Measurements from ENCODE around the gene HK2.
"Not testable (repeated sequence)": the region's sequence is repeated elsewhere in the genome, so short reads cannot be mapped to it uniquely, and the experiment has no call there.

Gene HK2

GRCh38 chr2:74850496-74851190 is 16.7 kb downstream of the HK2 start:
- no peaks in the 10 kb centered on the region for H3K27me3 ChIP-seq (replicated peaks; ENCODE audit: insufficient read depth, low read length)
- no peaks in the 10 kb centered on the region for H3K9me2 ChIP-seq (replicated peaks; ENCODE audit: insufficient read depth, low read length)
- H3K79me2 ChIP-seq (ENCODE audit: low read length), result peaks cover 87% of the 10 kb centered on the region
- peak overlapping the region; percentile 97 for H3K4me2 ChIP-seq (ENCODE audit: low read depth, low read length)
- 0 out of 2 replicates have a peak overlapping the region, but pooled peaks have one; percentile 66 for H3K9ac ChIP-seq (ENCODE audit: low read length)
- H2AFZ ChIP-seq (ENCODE audit: low read length), result no peak overlapping the region
- H4K20me1 ChIP-seq (ENCODE audit: insufficient read depth, low read length), result no peaks in the 10 kb centered on the region; the same call in 1 of the 2 replicates
- H3K4me1 ChIP-seq (ENCODE audit: low read length), result peaks cover 49% of the 10 kb centered on the region
- 0 out of 2 replicates have a peak overlapping the region, but pooled peaks have one; percentile 59 for H3K4me3 ChIP-seq (ENCODE audit: low read length)
- no peaks in the 10 kb centered on the region for H3K36me3 ChIP-seq (replicated peaks; ENCODE audit: insufficient read depth, low read length)
- no peak for DNase-seq
- H3F3A ChIP-seq (ENCODE audit: insufficient read depth, low read length), result peaks cover 22% of the 10 kb centered on the region
- TF ChIP-seq CTCF (IDR thresholded peaks at IDR 0.05; ENCODE audit: low read length) (no peak), EZH2 (optimal IDR thresholded peaks at IDR 0.05; ENCODE audit: low read depth, low read length) (no peak), EZH2phosphoT487 (IDR thresholded peaks at IDR 0.05; ENCODE audit: low read length) (no peak)
- peak overlapping the region; percentile 96; the same call in 1 of the 2 replicates for H3K27ac ChIP-seq (ENCODE audit: low read length)
- H3K9me3 ChIP-seq (replicated peaks; ENCODE audit: insufficient read depth, low read length), result no peaks in the 10 kb centered on the region

- Histone ChIP-seq H2AFZ (ENCODE audit: low read length) (no peak overlapping the region), H4K20me1 (ENCODE audit: insufficient read depth, low read length) (no peaks in the 10 kb centered on the region; the same call in 1 of the 2 replicates), H3K4me3 (ENCODE audit: low read length) (no peak overlapping the region), H3K4me1 (ENCODE audit: low read length) (peaks cover 44% of the 10 kb centered on the region), H3K27me3 (replicated peaks; ENCODE audit: insufficient read depth, low read length) (no peaks in the 10 kb centered on the region), H3K9ac (ENCODE audit: low read length) (no peak overlapping the region), H3K9me2 (replicated peaks; ENCODE audit: insufficient read depth, low read length) (no peaks in the 10 kb centered on the region), H3K36me3 (replicated peaks; ENCODE audit: insufficient read depth, low read length) (no peaks in the 10 kb centered on the region), H3K79me2 (ENCODE audit: low read length) (peaks cover 84% of the 10 kb centered on the region), H3F3A (ENCODE audit: insufficient read depth, low read length) (peaks cover 22% of the 10 kb centered on the region), H3K4me2 (ENCODE audit: low read depth, low read length) (peak overlapping the region; percentile 97; the same call in 1 of the 2 replicates), H3K27ac (ENCODE audit: low read length) (no peak overlapping the region), H3K9me3 (replicated peaks; ENCODE audit: insufficient read depth, low read length) (no peaks in the 10 kb centered on the region)
- DNase-seq, result no peak
- TF ChIP-seq CTCF (IDR thresholded peaks at IDR 0.05; ENCODE audit: low read length) (no peak), EZH2 (optimal IDR thresholded peaks at IDR 0.05; ENCODE audit: low read depth, low read length) (no peak)
Observed at GRCh38 chr2:74851191-74851566, 17.3 kb downstream of the HK2 start.

- H3K9me3 ChIP-seq (replicated peaks; ENCODE audit: insufficient read depth, low read length); H3K4me2 ChIP-seq (ENCODE audit: low read depth, low read length); H3K9ac ChIP-seq (ENCODE audit: low read length); H3K27ac ChIP-seq (ENCODE audit: low read length); H2AFZ ChIP-seq (ENCODE audit: low read length); DNase-seq; H3K9me2 ChIP-seq (replicated peaks; ENCODE audit: insufficient read depth, low read length); H4K20me1 ChIP-seq (ENCODE audit: insufficient read depth, low read length); H3K36me3 ChIP-seq (replicated peaks; ENCODE audit: insufficient read depth, low read length); H3K4me3 ChIP-seq (ENCODE audit: low read length); H3K27me3 ChIP-seq (replicated peaks; ENCODE audit: insufficient read depth, low read length): not testable (repeated sequence)
- Histone ChIP-seq H3K4me1 (ENCODE audit: low read length) (peaks cover 27% of the 10 kb centered on the region), H3K79me2 (ENCODE audit: low read length) (peaks cover 66% of the 10 kb centered on the region), H3F3A (ENCODE audit: insufficient read depth, low read length) (peaks cover 22% of the 10 kb centered on the region)
Observed at GRCh38 chr2:74853360-74853759, 19.4 kb downstream of the HK2 start.

- no peaks in the 10 kb centered on the region; the same call in 1 of the 2 replicates for H4K20me1 ChIP-seq (ENCODE audit: insufficient read depth, low read length)
- no peak for DNase-seq
- no peaks in the 10 kb centered on the region for H3K36me3 ChIP-seq (replicated peaks; ENCODE audit: insufficient read depth, low read length)
- H3K9ac ChIP-seq (ENCODE audit: low read length), result no peak overlapping the region
- no peaks in the 10 kb centered on the region for H3K27me3 ChIP-seq (replicated peaks; ENCODE audit: insufficient read depth, low read length)
- no peak overlapping the region for H3K4me2 ChIP-seq (ENCODE audit: low read depth, low read length)
- H3K4me3 ChIP-seq (ENCODE audit: low read length), result no peak overlapping the region
- TF ChIP-seq CTCF (IDR thresholded peaks at IDR 0.05; ENCODE audit: low read length), result no peak
- no peak for TF ChIP-seq EZH2phosphoT487 (IDR thresholded peaks at IDR 0.05; ENCODE audit: low read length)
- H3K4me1 ChIP-seq (ENCODE audit: low read length), result peaks cover 19% of the 10 kb centered on the region
- no peaks in the 10 kb centered on the region for H3K9me2 ChIP-seq (replicated peaks; ENCODE audit: insufficient read depth, low read length)
- no peak overlapping the region for H3K27ac ChIP-seq (ENCODE audit: low read length)
- peaks cover 13% of the 10 kb centered on the region for H3F3A ChIP-seq (ENCODE audit: insufficient read depth, low read length)
- no peaks in the 10 kb centered on the region for H3K9me3 ChIP-seq (replicated peaks; ENCODE audit: insufficient read depth, low read length)
- H3K79me2 ChIP-seq (ENCODE audit: low read length), result peaks cover 62% of the 10 kb centered on the region
- H2AFZ ChIP-seq (ENCODE audit: low read length), result no peak overlapping the region
Observed at GRCh38 chr2:74854401-74854800, 20.5 kb downstream of the HK2 start.

GRCh38 chr2:74855114-74855707 is 21.3 kb downstream of the HK2 start:
- H3K36me3 ChIP-seq (replicated peaks; ENCODE audit: insufficient read depth, low read length); H3K27me3 ChIP-seq (replicated peaks; ENCODE audit: insufficient read depth, low read length); H3K9me2 ChIP-seq (replicated peaks; ENCODE audit: insufficient read depth, low read length); H3K9ac ChIP-seq (ENCODE audit: low read length); H3K4me3 ChIP-seq (ENCODE audit: low read length); H3K9me3 ChIP-seq (replicated peaks; ENCODE audit: insufficient read depth, low read length); DNase-seq; H2AFZ ChIP-seq (ENCODE audit: low read length); H3K27ac ChIP-seq (ENCODE audit: low read length); H4K20me1 ChIP-seq (ENCODE audit: insufficient read depth, low read length); H3F3A ChIP-seq (ENCODE audit: insufficient read depth, low read length); H3K4me2 ChIP-seq (ENCODE audit: low read depth, low read length): not testable (repeated sequence)
- H3K79me2 ChIP-seq (ENCODE audit: low read length), result peaks cover 62% of the 10 kb centered on the region
- H3K4me1 ChIP-seq (ENCODE audit: low read length), result peaks cover 14% of the 10 kb centered on the region

Data from MM.1S (cell line).